Liver (tissue), 9 donors: ENCODE data around the gene SPATA1. TPM values are rescaled to one million over a fixed set of nuclear protein-coding genes. Genes with fewer than 3 reads are reported as not detected.

Experiments used
- DNase-seq: peaks from one replicate; pipeline ENCODE4 v3.0.0-alpha.2; 2017; ENCODE audit warnings: low spot score
- H3K27ac ChIP-seq, 2 donors: one replicate each; pipeline ENCODE4 v1.7.0; 2013; ENCODE audit warnings: inconsistent platforms in 2 of 2, low read length in 2 of 2, control low read depth in 1 of 2, low read depth in 1 of 2, mild to moderate bottlenecking in 1 of 2
- H3K27me3 ChIP-seq, 4 donors: one replicate each; pipeline versions ENCODE4 v1.6.1 to v1.7.0; 2013; ENCODE audit warnings: low read length in 3 of 4, inconsistent platforms in 1 of 4, mild to moderate bottlenecking in 1 of 4, moderate library complexity in 1 of 4; ENCODE audit not compliant: control insufficient read depth in 4 of 4, insufficient read depth in 4 of 4
- H3K36me3 ChIP-seq, 4 donors: one replicate each; pipeline versions ENCODE4 v1.6.1 to v1.7.0; 2013; ENCODE audit warnings: low read length in 3 of 4, mild to moderate bottlenecking in 3 of 4, low read depth in 1 of 4, moderate library complexity in 1 of 4; ENCODE audit not compliant: control insufficient read depth in 4 of 4, insufficient read depth in 3 of 4
- H3K4me1 ChIP-seq, 4 donors: one replicate each; pipeline versions ENCODE4 v1.6.1 to v1.7.0; 2013; ENCODE audit warnings: low read length in 3 of 4, mild to moderate bottlenecking in 3 of 4, moderate library complexity in 1 of 4; ENCODE audit not compliant: control insufficient read depth in 4 of 4, insufficient read depth in 4 of 4
- H3K4me3 ChIP-seq, 3 donors: one replicate each; pipeline versions ENCODE4 v1.6.1 to v1.7.0; 2013; ENCODE audit warnings: low read length in 3 of 3, control low read depth in 1 of 3, low read depth in 1 of 3, mild to moderate bottlenecking in 1 of 3
- H3K9ac ChIP-seq, 2 donors: one replicate each; pipeline ENCODE4 v1.7.0; 2013; ENCODE audit warnings: low read length in 2 of 2, mild to moderate bottlenecking in 2 of 2, moderate library complexity in 2 of 2, control low read depth in 1 of 2, low read depth in 1 of 2
- H3K9me3 ChIP-seq, 4 donors: one replicate each; pipeline versions ENCODE4 v1.6.1 to v1.7.0; 2013; ENCODE audit warnings: low read length in 3 of 4; ENCODE audit not compliant: control insufficient read depth in 4 of 4
- GABPA ChIP-seq, 2 donors: IDR thresholded peaks in 1 of 2; conservative IDR thresholded peaks in 1 of 2; 2 replicates each; pipeline ENCODE4 v1.6.1; 2016; ENCODE audit warnings: antibody characterized with exemption in 2 of 2, mild to moderate bottlenecking in 1 of 2, moderate library complexity in 1 of 2
- HNF4A ChIP-seq, 2 donors: conservative IDR thresholded peaks; 2 replicates each; pipeline ENCODE4 v1.6.1; 2016; ENCODE audit warnings: antibody characterized with exemption in 2 of 2, mild to moderate bottlenecking in 2 of 2
- HNF4G ChIP-seq: IDR thresholded peaks from 2 replicates; pipeline ENCODE4 v1.6.1; 2016; ENCODE audit warnings: antibody characterized with exemption
- JUND ChIP-seq, 2 donors: IDR thresholded peaks; 2 replicates each; pipeline ENCODE4 v1.6.1; 2016; ENCODE audit warnings: antibody characterized with exemption in 2 of 2
- NR2F2 ChIP-seq: IDR thresholded peaks from 2 replicates; pipeline ENCODE4 v1.6.1; 2016; ENCODE audit warnings: antibody characterized with exemption
- REST ChIP-seq: IDR thresholded peaks from 2 replicates; pipeline ENCODE4 v1.6.1; 2016; ENCODE audit warnings: antibody characterized with exemption, mild to moderate bottlenecking
- WGBS: extraction: QIAGEN DNeasy Blood & Tissue Kit; methylation state at CpG from one replicate; pipeline ENCODE4 v1.1.7; 2013; 5-methylcytosine and 5-hydroxymethylcytosine counted together
- polyA plus RNA-seq, 2 donors: library from polyadenylated mRNA; stranded (reverse) in 1 of 2; unstranded in 1 of 2; fragments of 200-250 nt in 1 of 2; fragments of >200 nt in 1 of 2; fragmentation: Nextera tagmentation in 1 of 2; extraction: Ambion mirVana in 1 of 2; gene quantifications; one replicate each; pipeline versions ENCODE4 v1.2.1 to v1.2.3, GENCODE V29; 2013 to 2015
- total RNA-seq, 2 donors: library from RNA; depleted of rRNA; stranded (reverse); fragments of >200 nt; gene quantifications; one replicate each; pipeline ENCODE4 v1.2.3, GENCODE V29; 2014
- TF ChIP-seq, protein P1 (sequence below): fragments of 150-350 bp; IDR thresholded peaks from 2 replicates; pipeline ENCODE4 v1.5.1; 2017; ENCODE audit warnings: improper control_type of control experiment, low read depth, low read length; ENCODE audit not compliant: missing input control
- TF ChIP-seq, protein P2 (sequence below): IDR thresholded peaks from 2 replicates; pipeline ENCODE4 v1.6.1; 2016; ENCODE audit warnings: antibody characterized with exemption
- donor health status: healthy.
- donor health status: healthy.
- donor health status: healthy.
- donor health status: healthy.
- donor health status: healthy.

SPATA1 gene
- total and polyA plus RNA-seq, 4 donors: 0.06 to 2.2 (median 0.54) TPM

DNA sequence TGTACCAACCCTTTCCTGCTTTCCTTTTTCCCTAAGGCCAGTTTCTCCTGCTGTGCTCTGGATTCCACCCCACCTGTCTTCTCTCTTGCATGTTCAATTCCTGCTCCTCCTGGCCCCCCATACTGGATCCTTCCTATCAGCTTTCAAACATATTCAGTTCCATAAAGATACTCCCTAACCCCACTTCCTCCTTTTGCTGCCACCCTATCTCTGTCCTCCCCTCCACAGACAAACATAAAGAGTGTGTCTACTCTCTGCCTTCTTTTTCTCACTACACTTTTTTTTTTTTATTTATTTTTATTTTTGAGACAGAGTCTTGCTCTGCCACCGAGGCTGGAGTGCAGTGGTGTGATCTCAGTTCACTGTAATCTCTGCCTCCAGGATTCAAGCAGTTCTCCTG, 44.1 kb upstream of the SPATA1 start:
- Histone ChIP-seq H3K4me3 (no peak overlapping the region), H3K36me3 (no peaks in the 10 kb centered on the region), H3K27ac (no peak overlapping the region), H3K27me3 (peaks cover 0 to 3% (median 0%) of the 10 kb centered on the region in 4 donors), H3K4me1 (no peaks in the 10 kb centered on the region), H3K9me3 (no peaks in the 10 kb centered on the region), H3K9ac (no peak overlapping the region)
- 56% methylated on average over 1 of the region's 1 CpG for WGBS
- no peak for DNase-seq
- TF ChIP-seq, protein P1, sequence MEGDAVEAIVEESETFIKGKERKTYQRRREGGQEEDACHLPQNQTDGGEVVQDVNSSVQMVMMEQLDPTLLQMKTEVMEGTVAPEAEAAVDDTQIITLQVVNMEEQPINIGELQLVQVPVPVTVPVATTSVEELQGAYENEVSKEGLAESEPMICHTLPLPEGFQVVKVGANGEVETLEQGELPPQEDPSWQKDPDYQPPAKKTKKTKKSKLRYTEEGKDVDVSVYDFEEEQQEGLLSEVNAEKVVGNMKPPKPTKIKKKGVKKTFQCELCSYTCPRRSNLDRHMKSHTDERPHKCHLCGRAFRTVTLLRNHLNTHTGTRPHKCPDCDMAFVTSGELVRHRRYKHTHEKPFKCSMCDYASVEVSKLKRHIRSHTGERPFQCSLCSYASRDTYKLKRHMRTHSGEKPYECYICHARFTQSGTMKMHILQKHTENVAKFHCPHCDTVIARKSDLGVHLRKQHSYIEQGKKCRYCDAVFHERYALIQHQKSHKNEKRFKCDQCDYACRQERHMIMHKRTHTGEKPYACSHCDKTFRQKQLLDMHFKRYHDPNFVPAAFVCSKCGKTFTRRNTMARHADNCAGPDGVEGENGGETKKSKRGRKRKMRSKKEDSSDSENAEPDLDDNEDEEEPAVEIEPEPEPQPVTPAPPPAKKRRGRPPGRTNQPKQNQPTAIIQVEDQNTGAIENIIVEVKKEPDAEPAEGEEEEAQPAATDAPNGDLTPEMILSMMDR: no peak
- TF ChIP-seq REST: no peak
- TF ChIP-seq, protein P2, sequence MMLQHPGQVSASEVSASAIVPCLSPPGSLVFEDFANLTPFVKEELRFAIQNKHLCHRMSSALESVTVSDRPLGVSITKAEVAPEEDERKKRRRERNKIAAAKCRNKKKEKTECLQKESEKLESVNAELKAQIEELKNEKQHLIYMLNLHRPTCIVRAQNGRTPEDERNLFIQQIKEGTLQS: no peak

DNA sequence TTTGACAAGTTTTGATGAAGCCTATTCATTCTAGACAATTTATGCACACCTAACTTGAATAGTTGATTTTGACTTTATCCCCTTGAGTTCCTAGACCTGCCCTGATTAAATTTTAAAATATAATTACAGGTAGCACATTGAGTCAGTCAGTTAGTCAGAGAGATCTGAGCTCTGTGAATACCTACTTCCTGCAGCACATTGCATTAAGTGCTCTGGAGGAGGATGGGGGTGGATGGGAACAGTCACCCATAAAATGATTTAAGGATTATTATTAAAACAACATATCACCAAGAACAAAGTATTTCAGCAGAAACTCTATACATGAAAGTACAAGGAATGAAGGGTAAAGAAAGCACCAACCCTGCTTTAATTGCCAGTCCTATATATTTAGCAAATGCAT, 38.9 kb upstream of the SPATA1 start:
- no peaks in the 10 kb centered on the region for H3K4me1 ChIP-seq
- peaks cover 0 to 5% (median 0%) of the 10 kb centered on the region in 4 donors for H3K27me3 ChIP-seq
- no peak for DNase-seq
- no peak overlapping the region for H3K27ac ChIP-seq
- no peak overlapping the region for H3K4me3 ChIP-seq
- TF ChIP-seq HNF4A (conservative IDR thresholded peaks at IDR 0.05) (no peak), GABPA (IDR thresholded peaks at IDR 0.05 in 1 of 2, conservative IDR thresholded peaks at IDR 0.05 in 1 of 2) (no peak), NR2F2 (no peak), REST (no peak), HNF4G (no peak), JUND (IDR thresholded peaks at IDR 0.05) (no peak)
- no peak overlapping the region for H3K9ac ChIP-seq
- H3K9me3 ChIP-seq: no peaks in the 10 kb centered on the region
- no peaks in the 10 kb centered on the region for H3K36me3 ChIP-seq
